A204.1 (cell line): ENCODE measurements around the gene SYT15B.
"Not testable (repeated sequence)": the region's sequence is repeated elsewhere in the genome, so short reads cannot be mapped to it uniquely, and the experiment has no call there.

Experiments used
- FAIRE-seq: peaks from 2 replicates; lab custom pipeline; 2012; peaks lifted over from hg19 to GRCh38; lab: Jason Lieb, UNC

SYT15B gene

DNA sequence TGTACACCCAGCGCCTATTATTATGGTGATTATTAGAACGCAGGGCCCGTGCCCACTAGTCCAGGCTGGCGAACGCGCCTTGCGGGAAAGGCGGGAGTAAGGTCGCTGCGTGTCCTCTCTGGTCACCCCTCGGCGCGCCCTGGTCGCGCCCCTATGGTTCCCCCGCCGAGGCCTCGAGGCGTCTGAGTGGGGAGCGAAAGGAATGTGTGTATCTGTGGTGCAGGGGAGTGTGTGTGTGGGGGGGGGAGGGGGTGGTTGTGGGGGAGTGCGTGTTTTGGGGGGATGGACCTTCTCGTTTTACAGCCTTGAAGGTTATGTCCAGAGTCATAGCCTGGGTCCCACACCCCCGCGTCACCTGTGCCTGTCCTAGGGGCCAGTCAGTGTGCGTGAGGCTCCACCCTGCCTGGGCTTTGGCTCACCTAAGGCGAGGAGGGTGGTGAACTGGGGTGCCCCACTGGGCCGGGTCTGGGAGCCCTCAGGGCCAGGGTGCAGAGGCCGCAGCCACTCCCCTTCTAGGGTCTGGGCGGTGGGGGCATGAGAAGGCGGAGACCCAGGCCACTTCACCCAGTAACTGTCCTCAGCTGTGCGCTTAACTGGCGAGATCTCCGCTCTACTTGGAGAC lies at the start of gene SYT15B:
TSS of gene SYT15B (minus strand) at position 39 of the 622 bp plus-strand sequence. CDS start 952 bp downstream, outside the sequence.
- FAIRE-seq, result not testable (repeated sequence)

DNA sequence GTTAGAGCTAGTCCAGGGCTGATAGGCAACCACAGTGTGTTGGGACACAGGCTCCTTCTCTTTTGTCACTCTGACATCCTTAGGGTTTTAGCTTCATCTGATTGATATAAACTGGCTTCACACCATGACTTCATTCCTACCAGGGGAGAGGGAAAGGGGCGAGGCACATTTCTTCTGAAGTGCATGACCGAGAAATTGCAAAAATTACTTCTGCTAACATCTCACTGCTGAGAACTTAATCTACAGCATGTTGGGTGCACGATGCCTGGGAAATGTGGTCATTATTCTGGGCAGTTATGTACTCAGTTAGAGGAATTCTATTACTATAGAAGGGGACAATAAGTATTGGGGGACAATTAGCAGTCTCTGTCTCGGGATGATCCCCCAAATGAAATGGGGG lies 16.2 kb upstream of the SYT15B start:
- not testable (repeated sequence) for FAIRE-seq

DNA sequence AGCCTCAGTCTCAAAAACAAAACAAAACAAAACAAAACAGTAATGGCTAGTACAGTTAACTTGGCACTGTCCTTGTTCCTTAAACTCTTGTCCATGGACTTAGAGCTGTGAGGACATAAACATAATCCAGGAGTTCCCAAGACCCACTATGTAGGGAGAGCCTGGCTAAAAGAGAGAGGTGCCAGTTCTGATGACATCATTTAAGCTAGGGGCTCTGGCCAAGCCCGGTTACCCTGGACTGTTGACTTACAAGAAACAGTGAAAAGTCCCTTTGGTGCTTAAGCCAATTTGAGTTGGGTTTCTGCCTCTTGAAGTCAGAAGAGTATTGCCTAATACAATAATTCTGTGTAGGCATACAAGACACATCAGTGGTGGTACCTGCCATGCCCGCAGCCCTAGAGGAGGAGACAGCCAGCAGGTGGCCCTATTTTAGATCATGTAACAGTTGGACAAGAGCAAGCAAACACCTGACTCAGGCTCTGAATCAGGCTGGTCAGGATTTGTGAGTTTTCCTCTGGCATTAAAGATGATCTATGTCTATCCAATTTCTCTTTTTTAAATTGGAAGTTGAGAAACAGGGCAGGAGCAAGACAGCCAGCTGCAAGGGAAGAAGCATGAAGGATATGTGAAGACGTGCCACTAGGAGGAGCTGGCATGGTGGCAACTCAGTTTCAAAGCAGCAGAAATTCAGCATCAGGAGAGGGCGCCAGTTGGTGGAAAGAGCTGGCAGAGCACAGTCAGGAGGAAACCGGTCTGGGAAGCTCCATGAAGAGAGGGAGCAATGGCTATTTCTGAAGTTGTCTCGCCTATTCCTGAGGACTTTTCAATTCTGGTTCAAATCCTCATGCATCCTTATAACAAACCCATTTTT lies 12.2 kb upstream of the SYT15B start:
- not testable (repeated sequence) for FAIRE-seq

DNA sequence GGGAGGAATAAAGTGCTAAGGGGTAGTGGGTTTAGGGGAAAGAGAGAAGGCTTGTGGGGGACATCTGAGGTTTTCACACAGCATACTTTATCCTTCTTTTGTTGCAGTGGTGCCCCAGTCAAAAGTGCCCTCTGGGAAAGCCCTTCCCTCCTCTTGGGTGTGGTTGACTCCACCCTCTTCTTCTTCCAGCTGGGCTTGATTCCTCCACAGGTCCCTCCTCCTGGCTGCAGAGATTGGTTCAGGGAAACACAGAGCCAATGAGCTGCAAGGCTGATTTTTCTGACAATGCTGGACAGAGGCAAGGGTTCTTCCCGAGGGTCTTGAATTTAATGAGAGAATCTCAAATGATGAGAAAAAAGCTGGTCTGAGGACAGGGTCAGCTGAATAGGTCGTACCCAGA lies 7.4 kb upstream of the SYT15B start:
- not testable (repeated sequence) for FAIRE-seq

DNA sequence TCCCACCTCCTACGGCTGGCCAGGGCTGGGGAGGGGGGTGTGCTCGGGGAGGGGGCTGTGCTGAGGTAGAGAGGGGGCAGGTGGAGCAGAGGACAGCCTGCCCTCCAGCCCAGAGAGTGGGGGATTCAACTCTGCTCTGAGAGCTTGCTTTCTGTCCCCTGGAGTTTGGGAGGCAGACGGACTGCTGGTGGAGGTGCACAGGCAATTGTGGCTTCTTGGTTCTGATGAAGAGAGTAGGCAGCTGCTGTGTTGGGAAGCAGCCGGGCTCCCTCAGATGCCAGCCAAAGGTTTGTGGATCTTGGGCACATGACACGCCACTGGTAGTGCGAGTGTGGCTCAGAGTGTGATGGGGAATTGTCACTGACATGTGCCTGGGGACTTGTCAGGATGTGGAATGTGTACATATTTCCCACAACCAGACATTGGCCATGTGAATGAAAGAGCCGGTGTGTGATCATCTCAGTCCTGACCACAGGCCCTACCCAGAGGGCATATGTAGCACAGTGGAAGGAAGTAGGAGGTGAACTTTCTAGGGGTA lies 5.3 kb upstream of the SYT15B start:
- FAIRE-seq, result not testable (repeated sequence)

DNA sequence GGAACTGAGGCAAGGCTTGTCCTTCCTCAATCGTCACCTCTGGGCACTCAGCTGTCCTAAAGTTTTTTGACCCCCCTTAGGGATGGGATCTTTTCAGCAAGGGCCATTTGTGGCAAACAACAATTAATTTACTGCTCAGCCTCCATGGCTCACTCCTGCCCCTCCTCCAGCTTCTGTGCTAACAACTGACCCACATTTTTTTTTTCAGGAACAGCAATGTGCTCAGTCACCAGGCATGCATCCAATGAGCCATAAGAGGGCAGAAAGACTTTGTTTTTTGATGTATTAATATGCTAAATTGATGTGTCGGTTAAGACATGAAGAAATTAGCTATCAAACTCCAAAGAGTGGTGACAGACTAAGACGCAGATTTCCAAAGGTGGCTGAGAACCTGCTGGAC lies 4.7 kb upstream of the SYT15B start:
- not testable (repeated sequence) for FAIRE-seq

DNA sequence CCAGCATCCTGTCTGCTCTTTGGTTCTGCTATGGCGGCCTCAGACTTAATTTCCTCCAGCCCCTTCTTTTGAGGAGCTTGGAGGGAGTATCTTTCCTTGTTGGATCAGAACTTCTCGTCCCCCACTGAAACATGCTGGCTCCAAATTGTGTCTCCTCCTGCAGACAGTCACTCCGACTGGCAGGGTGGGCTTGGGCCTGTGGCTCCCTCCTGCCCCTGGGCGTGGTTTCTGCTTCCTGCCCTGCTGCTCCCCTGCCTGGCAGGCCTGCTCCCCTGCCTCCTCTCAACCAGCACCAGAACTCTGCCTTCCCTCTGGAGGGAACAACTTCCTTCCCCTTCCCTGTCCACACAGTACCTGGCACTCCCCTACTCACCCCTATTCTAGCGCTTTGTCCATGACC lies 3.8 kb upstream of the SYT15B start:
- not testable (repeated sequence) for FAIRE-seq

DNA sequence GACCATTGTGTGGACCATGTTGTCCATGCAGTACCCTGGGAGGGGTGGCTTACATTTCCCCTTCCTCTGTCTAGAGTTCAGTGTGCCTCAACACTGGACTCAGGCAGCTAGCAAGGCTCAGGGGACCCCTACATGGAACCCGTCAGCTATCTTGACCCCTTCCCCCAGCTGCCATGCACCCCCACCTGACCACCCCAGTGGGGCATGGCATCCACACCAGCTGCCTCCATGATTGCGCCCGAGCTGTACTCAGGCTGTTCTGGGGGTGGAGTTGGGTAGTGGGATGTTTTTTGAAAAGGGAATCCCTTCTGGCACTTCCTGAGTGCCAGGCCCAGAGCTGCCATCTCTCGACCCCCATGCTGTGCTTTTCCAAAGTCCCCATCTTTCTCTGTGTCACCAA lies 1.8 kb upstream of the SYT15B start:
- not testable (repeated sequence) for FAIRE-seq

DNA sequence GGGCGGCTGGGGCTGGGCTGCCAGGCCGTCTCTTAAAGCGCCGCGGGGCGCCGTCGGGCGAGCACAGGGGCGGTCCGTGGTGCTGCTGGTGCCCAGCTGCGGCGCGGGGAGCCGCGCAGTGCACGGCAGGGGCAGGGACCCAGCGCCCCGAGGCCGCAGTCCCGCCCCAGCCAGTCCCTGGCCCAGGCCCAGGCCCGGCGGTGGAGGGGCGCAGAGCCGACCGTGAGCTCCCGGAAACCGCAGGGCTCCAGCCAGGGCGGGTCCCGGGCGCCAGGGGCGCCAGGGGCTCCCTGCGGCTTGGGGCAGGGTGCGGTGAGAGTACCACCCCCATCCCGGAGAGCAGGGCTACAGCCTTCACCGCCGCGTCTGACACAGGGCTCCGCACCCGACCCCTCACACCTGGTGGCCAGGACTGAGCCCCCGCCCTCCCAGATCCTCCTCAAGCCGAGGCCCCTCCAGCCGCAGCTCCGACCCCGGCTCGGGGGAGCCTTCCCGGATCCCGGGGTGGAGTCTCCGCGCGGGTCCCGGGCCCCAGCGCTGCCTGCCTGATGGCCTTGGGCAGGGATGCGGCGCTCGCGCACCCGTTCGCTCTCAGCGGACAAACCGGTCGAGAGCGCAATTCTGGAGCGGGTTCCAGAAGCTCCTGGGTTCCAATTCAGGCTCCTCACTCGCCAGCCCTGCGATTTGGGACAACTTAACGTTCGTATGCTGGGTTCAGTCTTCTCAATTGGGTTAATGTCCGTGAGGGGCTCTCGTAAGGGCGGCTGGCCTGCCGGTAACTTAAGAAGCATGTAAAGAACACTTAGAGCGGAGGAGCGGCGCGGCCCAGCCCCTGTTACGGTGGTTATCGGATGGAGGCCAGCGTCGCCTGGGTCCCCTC lies 478 bp downstream of the SYT15B start:
- not testable (repeated sequence) for FAIRE-seq

DNA sequence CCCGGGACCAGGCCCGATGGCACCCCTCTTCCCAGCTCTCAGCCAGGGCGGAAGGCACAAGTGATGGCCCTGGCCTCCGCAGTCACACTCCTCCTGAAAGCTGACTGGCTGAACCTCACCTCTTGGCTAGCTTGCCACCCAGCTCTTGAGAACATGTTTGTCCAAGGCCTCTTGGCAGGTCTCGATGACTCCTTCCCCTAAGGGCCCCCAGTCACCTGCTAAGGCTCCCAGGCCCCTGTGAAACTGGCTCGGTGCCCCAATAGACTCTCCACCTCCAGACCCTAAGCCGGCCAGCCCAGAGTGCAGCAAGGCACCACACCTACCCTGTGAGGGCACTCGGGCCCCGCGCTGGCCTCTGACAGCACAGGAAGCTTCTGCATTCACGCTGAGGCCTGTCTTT lies 4.5 kb downstream of the SYT15B start:
- FAIRE-seq, result not testable (repeated sequence)

DNA sequence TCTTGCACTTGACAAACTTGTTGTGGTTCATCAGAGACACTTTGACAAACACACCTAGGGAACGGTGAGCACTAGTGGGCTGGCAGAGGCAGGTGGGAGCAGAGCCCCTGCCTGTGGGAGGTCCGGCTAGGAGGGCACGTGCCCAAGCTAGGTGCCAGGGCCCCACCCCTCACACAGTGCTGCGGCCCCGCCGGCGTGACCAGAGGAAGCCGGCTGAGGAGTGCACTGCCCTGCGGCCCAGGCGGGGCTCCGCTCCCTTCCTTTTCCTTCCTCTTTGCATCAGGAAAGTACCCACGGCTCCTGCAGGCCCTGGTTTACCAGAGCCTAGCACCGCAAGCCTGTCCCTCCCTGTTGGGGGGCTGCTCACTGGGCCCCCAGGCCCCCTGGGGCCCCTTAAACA lies 7.2 kb downstream of the SYT15B start:
- not testable (repeated sequence) for FAIRE-seq

DNA sequence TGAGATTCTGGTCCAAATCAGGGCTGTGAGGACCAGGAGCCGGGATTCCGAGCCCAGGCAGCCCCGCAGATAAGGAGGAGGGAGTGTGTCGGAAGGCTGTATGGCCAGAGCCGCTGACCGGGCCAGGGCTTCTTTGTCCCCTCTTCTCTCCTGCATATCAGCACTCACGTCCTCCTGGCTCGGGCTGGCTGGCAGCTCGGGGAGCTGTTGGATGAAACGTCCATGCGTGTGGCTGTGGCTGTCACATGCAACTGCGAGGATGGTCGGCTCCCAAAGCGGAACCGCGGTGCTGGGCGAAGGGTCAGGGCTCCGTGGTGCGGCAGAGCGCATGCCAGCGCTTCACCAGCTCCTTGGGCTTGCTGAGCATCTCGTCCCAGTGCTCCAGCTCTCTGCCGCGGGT lies 9.5 kb downstream of the SYT15B start:
- not testable (repeated sequence) for FAIRE-seq

DNA sequence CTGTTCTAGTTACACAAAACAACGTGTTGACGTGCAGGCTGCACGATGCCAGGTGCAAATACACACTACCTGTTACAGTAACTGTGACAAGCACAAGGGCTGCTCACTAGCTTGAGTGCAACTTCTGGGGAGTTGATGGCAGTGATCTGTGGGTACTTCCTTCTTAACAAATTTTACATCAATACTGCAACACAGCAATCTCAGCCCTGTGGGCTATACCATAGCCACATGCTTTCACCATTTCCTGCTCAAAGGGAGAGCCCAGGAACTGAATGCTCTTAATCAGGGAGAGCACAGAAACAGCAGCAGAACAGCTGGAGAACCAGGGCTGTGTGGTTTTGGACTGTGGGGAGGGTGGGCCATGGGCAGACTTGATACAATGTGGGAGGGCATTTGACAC lies 10.2 kb downstream of the SYT15B start:
- not testable (repeated sequence) for FAIRE-seq

DNA sequence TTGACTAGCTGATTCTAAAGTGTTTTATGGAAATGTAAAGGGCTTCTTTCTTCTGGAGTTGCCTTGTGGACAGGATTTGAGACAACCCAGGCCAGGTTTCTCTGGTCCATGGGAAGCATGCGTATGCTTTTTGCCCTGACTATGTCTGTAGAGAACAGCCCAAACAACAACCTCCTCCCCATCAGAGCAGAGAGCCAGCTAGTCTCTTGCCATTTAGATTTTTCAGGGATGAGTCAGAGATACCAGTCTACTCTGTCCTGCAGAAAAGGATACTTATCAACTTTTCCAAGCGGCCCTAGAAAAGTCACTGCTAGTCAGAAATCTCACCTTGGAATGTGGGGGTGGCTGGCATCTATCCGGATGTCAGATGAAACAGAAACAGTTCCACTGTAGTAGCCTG lies 11.6 kb downstream of the SYT15B start:
- not testable (repeated sequence) for FAIRE-seq

DNA sequence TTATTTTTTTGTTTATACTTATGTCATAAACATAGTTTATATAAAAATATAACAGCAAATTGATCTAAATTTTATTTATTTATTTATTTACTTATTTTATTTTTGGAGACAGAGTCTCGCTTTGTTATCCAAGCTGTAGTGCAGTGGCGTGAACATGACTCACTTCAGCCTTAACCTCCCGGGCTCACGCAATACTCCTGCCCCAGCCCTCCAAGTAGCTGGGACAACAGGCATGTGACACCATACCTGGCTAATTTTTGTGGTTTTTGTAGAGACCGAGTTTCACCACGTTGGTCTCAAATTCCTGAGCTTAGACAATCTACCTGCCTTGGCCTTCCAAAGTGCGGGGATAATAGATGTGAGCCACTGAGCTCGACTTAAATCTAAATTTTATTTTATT lies 13.0 kb downstream of the SYT15B start:
- not testable (repeated sequence) for FAIRE-seq

DNA sequence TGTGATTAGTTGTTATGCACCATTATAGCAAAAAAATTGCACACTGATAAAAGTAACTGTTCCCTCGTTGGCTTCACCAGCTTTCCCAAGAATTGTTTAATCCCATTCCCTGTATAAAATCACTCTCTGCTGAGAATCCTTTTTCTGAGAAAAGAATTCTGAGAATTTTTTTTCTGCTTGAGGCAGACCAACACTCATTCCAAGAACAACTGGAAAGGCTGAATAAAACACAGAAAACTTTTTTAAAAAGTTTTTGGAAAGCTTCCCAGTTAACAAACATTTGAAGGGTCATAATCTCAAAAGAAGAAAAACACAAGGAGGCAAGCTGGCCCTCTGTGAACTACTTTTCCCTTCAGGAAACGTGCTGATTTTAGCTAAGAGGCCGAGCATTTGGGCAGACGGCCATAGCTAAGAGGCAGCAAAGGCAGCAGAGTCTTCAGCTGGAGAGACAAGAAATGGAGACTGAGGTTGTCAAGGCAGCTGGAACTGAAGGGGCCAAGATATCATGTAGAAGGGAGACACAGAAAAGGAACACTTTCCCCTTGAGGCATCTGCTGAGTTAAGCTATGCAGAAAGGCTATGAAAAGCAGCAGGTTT lies 16.5 kb downstream of the SYT15B start:
- not testable (repeated sequence) for FAIRE-seq

DNA sequence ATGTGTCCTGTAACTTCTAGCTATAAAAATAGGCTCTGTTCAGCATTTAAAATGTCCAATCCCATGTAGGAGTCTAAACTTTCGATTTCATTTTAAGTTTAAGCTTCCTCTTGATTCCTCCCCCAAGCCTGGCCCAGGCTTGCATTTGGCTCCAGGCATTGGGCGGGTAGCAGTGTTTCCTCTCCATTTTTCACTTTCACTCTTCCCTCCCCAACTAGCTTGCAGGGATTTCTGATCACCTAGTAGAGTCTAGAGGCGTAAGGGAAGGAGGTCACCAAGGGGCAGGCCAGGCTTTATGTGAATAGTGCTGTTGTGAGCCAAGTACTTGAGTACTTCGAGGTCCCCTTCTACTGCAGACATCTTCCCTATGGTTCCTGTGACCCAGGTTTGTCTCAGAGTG lies 18.5 kb downstream of the SYT15B start:
- FAIRE-seq, result not testable (repeated sequence)

DNA sequence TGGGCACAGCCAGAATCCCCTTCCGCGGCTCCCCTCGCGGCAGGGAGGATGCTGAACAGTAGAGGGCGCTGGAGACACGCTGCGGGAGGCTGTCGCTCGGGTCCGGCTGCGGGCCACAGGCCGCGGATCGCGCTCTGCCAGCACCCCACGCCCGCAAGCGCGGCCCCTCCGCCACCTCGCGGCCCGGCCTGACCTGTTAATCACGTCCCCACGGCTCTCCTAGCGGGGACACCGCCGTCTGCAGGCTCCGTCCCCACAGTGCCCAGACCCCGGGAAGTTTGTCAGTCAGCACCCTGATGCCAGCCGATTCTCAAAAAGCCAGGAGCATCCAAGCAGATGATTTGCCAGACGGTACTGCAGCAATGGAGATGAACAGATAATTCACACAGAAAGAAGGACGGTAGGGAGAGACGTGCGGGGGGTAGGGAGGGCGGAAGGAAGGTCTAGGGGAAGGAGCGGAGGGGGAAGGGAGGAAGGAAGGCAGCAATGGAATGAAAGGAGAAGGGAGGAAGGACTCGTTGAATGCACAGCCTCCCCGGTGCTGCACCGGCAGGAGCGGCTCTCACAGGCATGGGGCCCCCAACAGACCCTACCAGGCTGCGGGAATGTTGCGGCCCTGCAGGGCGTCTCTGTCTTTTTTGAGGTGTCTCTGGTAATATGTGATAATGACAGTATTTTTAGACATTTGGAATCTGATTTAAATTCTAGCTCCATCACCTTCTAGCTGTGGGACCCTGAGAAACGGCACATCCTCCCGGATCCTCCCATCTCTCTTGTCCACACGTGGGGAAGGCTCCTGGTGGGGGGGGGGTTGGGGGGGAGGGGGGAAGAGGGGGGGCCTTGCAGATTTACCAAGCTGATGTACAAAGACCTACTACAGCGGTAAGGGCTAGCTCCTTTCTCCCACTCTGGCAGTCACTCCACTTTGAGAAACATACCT lies 19.5 kb downstream of the SYT15B start:
- FAIRE-seq, result not testable (repeated sequence)

DNA sequence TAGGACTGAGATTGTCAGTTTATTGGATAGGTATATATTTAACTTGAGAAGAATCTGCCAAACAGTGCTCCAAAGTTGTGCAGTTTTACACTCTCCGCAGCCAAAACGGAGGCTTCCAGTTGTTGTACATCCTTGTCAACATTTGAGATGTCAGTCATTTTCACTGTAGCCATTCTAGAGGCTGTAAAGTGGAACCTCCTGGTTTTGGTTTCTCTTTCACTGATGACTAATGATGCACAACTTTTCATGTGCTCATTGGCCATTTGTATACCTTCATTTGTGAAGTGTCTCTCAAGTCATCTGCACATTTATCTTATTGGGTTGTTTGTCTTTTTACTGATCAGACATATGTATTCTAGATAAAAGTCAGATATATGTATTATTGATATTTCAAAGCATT lies 22.5 kb downstream of the SYT15B start:
- not testable (repeated sequence) for FAIRE-seq

DNA sequence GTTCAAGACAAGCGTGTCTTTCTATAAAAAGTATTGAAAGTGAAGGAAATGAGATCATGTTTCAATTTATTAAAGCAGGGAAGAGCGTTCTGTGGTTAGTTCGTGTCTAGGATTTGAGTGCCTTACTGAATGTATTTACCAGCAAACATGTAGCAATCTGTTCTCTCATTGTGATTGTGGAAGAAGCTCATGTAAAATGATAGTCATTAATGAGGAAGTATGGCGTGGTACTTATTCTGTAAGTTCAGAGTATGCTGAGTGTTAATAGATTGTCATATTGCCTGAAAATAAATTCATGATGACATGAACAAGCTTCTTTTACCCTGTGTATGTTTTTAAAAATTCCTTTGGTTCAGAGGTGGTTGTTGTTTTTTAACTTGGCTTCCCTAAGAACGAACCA lies 32.5 kb downstream of the SYT15B start:
- not testable (repeated sequence) for FAIRE-seq

DNA sequence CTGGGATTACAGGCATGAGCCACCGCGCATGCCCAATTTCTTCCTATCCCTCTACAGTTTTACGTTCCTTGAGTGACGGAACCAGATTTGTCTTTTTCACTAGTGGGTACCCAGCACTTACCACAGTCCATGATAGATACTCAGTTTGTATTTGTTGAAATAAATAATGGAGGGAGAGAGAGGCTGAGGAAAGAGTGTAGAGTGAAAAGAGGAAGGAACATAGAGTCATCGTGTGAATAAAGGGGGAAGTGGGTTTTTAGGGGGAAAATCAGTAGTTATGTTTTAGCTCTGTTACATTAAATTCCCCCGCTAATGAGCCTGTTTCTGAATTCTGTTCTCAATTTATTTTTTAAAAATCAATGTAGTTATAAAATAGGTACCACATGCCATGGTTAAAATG lies 37.7 kb downstream of the SYT15B start:
- not testable (repeated sequence) for FAIRE-seq
